GM18507 (cell line): ENCODE measurements around the gene CGN.

Experiments
- DNase-seq: peaks from one replicate; pipeline ENCODE4 v3.0.0; 2011; ENCODE audit warnings: low read depth; ENCODE audit not compliant: insufficient read length; ENCODE audit errors: extremely low spot score
- FAIRE-seq: peaks from 2 replicates; lab custom pipeline; 2011; peaks lifted over from hg19 to GRCh38; lab: Jason Lieb, UNC

CGN gene

DNA sequence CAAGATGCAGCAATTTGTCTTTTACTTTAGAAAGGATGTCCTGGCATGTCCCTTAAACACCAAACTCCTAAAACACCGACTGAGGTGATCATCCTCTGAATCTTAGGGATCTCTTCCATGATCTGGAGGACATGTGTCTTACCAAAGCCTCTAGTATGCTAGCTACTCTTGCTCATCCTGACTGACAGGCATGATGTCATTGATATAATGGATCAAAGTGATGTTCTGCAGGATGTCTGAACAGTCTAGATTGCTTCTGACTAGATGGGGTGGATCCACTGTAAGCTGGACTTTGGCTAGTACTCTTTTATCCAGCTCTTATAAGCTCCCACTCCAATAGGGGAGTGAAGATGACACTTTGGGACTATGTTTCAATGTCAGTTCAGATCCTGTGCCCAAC lies 11.3 kb upstream of the CGN start:
- DNase-seq (no peak), FAIRE-seq (no peak)

GRCh38 chr1:151501474-151501873 lies 9.7 kb upstream of the CGN start:
- FAIRE-seq (no peak), DNase-seq (no peak)

GRCh38 chr1:151502035-151502700 lies 9.0 kb upstream of the CGN start:
- FAIRE-seq: no peak
- DNase-seq: no peak

GRCh38 chr1:151502859-151503780 lies 8.1 kb upstream of the CGN start:
- FAIRE-seq (peak; percentile 18), DNase-seq (no peak)

GRCh38 chr1:151504252-151504651 lies 6.9 kb upstream of the CGN start:
- DNase-seq: no peak
- FAIRE-seq: no peak

- DNase-seq (no peak), FAIRE-seq (no peak)
These were observed 6.4 kb upstream of the CGN start for GRCh38 chr1:151504759-151505158.

GRCh38 chr1:151508833-151509232 lies 2.4 kb upstream of the CGN start:
- DNase-seq: no peak
- FAIRE-seq: no peak

GRCh38 chr1:151509350-151510019 lies 1.7 kb upstream of the CGN start:
- DNase-seq: no peak
- no peak for FAIRE-seq

GRCh38 chr1:151510020-151510405 lies 1.2 kb upstream of the CGN start:
- FAIRE-seq (no peak), DNase-seq (no peak)

DNA sequence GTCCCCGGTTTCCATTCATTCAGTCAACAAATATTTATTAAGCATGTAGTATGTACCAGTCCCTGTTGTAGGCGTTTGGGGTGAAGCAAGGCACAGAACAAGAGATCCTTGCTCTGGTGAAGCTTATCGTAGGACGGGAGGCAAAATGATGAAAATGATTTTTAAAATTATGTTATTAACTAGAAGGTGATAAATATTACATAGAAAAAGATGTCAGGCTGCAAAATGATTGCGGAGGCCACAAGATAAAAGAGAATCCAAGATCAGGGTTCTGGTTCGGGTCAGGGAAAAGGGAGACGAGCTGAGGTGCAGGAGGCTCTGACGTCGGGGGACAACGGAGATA lies 602 bp upstream of the CGN start:
- DNase-seq (no peak), FAIRE-seq (no peak)

DNA sequence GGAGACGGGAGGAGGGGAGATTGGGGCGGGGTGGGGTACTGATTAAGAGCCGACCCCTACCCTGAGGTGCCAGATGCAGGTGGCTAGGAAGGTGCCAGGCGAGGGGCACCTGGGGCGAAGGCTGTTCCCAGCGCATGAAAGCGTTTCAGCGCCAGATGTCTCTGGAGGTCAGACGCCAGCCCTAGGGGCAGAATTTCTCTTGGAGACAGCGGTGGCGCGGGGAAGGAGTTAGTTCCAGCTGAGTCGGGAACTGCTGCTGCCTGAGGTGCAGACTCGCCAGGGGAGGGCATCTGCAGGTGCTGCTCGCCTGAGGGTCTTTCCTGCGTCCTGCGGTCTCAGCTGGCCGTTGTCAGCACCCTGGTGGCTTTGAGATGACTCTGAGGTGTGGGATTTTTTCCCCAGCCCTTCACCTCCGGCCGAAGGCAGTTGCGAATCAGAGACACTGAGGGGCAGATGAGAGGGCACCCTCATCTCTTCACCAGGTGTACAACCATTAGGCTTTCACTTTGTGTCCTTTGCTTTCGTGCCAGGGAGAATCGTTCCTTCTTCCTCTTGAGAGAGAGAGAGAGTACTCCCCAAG lies 539 bp downstream of the CGN start:
- DNase-seq (no peak), FAIRE-seq (no peak)

- no peak for DNase-seq
- no peak for FAIRE-seq
These were observed 1.1 kb downstream of the CGN start for GRCh38 chr1:151512326-151512725.

- no peak for DNase-seq
These were observed 1.8 kb downstream of the CGN start for GRCh38 chr1:151512801-151513625.

DNA sequence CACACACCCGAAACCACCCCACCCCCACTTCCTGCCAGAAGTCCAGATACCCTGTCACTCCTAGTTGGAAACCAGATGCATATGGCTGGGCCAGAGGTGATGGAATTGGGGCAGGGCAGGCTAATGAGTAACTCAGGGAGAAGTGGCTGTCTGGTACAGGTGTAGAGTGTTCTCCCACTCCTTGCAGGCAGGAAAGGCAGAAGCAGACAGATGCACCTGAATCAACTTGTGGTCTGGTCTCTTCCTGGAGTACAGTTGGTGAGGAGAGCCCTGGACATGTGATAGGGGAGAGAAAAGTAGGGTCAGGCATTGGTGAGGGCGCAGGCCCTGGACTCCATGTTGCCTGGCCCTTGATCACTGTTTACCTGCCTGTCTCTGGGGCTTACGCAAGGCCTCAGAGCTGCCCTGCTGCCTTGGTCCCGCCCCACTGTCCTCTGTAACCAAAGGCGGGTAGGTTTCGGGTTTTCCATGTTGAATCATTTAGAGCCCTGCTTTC lies 2.5 kb downstream of the CGN start:
- no peak for FAIRE-seq
- no peak for DNase-seq

More at GRCh38 chr1:151512801-151513625, 1.8 kb downstream of the CGN start:
- FAIRE-seq: no peak

DNA sequence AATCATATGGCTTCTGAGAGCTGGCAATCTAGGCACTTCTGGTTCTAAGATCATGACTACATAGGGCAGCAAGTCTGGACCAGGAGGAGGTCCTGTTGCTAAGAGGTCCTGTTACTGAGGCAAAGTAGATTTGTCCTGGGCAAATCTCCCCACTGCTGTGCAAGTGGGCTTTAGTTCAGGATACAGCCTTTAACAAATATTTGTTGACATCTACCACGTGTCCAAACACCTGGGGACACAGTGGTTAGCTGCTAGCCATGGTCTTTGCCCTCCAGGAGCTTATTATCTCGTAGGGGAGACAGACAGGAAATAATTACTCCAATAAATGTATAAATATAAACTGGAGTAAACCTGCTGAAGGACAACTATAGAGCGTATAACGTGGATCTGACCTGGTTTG lies 3.2 kb downstream of the CGN start:
- FAIRE-seq: no peak

DNA sequence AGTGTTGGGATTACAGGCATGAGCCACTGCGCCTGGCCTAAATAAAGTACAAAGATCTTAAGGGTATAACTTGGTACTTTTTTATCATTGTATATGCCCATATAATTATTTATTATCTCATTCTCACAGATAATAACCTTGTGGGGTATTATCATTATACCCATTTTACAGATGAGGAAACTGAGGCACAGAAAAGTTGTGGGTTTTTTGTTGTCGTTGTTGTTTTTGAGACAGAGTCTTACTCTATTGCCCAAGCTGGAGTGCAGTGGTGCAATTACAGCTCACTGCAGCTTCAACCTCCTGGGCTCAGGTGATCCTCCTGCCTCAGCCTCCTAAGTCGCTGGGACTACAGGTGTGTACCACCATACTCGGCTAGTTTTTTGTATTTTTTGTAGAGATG lies 4.1 kb downstream of the CGN start:
- DNase-seq: no peak
- FAIRE-seq: no peak

More for the DNA sequence above, 3.2 kb downstream of the CGN start:
- DNase-seq: no peak

DNA sequence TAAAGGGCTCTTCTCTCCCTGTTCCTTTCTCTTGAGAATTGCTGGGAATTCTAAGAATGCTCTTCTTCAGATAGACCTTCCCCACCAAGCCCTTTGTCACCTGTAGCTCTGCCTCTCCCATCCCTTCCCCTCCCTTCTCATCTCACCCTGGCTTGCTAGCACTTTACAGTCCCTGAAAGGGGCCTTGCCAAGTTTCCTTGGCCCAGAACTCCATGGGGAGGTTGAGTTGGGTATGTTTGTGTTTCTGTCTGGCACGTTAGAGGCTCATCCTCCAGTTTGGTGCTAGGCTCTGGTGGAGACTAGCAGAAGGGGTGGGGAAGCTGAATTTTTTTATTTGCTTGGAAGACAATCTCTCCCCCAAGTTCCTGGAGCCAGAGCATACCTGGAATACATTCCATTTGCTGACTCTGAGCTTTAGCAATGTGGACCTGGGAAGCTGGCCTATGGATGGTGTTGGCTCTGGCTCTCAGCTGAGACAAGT lies 4.9 kb downstream of the CGN start:
- FAIRE-seq (no peak), DNase-seq (no peak)

DNA sequence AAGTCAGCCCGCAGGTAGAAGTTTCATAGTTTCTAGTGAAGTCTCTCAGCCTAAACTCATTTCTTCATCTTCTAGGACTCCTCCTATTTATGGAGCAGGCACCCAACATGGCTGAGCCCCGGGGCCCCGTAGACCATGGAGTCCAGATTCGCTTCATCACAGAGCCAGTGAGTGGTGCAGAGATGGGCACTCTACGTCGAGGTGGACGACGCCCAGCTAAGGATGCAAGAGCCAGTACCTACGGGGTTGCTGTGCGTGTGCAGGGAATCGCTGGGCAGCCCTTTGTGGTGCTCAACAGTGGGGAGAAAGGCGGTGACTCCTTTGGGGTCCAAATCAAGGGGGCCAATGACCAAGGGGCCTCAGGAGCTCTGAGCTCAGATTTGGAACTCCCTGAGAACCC lies 7.2 kb downstream of the CGN start:
- DNase-seq (no peak), FAIRE-seq (no peak)

GRCh38 chr1:151518936-151519335 lies 7.7 kb downstream of the CGN start:
- no peak for DNase-seq
- no peak for FAIRE-seq
